RWPE1 (cell line): ENCODE data around the gene GPSM1.
A peak's percentile ranks its signal among the peaks of the same experiment; 100 is the strongest.

Source experiments
- CTCF ChIA-PET: fragments of 350-600 bp; sonication (Branson Sonifier 250); formaldehyde crosslinking; extraction: SDS; loops from one replicate; lab custom pipeline; 2021; lab: Yijun Ruan, JAX
- POLR2A ChIA-PET: fragments of 400-600 bp; formaldehyde crosslinking; extraction: SDS; loops from one replicate; lab custom pipeline; 2020; ENCODE audit warnings: antibody characterized with exemption; ENCODE audit not compliant: low non-redundant PET; lab: Yijun Ruan, JAX
- DNase-seq: peaks from one replicate; pipeline ENCODE4 v3.0.0; 2012; ENCODE audit warnings: low spot score
- H3K27ac ChIP-seq: fragments of 450-650 bp; 2 replicates; pipeline ENCODE4 v1.5.1; 2017
- CTCF ChIP-seq: fragments of 450-650 bp; conservative IDR thresholded peaks from 2 replicates; pipeline ENCODE4 v1.5.1; 2017; ENCODE audit warnings: low read depth, mild to moderate bottlenecking

The GPSM1 gene

GRCh38 chr9:136394312-136395019 is 67.1 kb downstream of the GPSM1 start:
- no peak for DNase-seq
- CTCF ChIA-PET = interaction anchor here (0.7 kb wide), 1 partner anchor 10 kb away, joined by 3 read pairs; no protein-coding TSS in a partner anchor
- POLR2A ChIA-PET = interaction anchor here (0.9 kb wide), 1 partner anchor 12 kb away, joined by 3 read pairs; no protein-coding TSS in a partner anchor
- no peak for TF ChIP-seq CTCF
- H3K27ac ChIP-seq = no peak overlapping the region

- ChIA-PET POLR2A (no interaction called here), CTCF (interaction anchor here (1.2 kb wide), 1 partner anchor 31 kb away, joined by 4 read pairs; the partner anchor contains the start of gene DNLZ)
- DNase-seq = no peak
- TF ChIP-seq CTCF = no peak
- peak overlapping the region; percentile 2; the same call in 1 of the 2 replicates for H3K27ac ChIP-seq
These were observed 67.6 kb downstream of the GPSM1 start for GRCh38 chr9:136395020-136395340.

GRCh38 chr9:136395345-136396218 is 68.2 kb downstream of the GPSM1 start:
- CTCF ChIA-PET = interaction anchor here (1.2 kb wide), 2 partner anchors 32 to 83 kb away, joined by 4 read pairs; partner anchors contain the start of gene DNLZ
- no peak for TF ChIP-seq CTCF
- H3K27ac ChIP-seq = peak overlapping the region; percentile 2; the same call in 1 of the 2 replicates
- no peak for DNase-seq
- POLR2A ChIA-PET = no interaction called here

- POLR2A ChIA-PET = no interaction called here
These were observed 68.8 kb downstream of the GPSM1 start for GRCh38 chr9:136396219-136396515.

GRCh38 chr9:136397643-136398042 is 70.3 kb downstream of the GPSM1 start:
- CTCF ChIA-PET = interaction anchor here (0.7 to 1.0 kb wide), 3 partner anchors 10 to 34 kb away, joined by 3 read pairs; partner anchors contain the start of gene DNLZ
- DNase-seq = no peak
- POLR2A ChIA-PET = no interaction called here

More at GRCh38 chr9:136396219-136396515, 68.8 kb downstream of the GPSM1 start:
- TF ChIP-seq CTCF = no peak
- DNase-seq = no peak
- CTCF ChIA-PET = interaction anchor here (1.2 kb wide), 2 partner anchors 32 to 84 kb away, joined by 4 read pairs; partner anchors contain the start of gene DNLZ
- peak overlapping the region; percentile 2; the same call in 1 of the 2 replicates for H3K27ac ChIP-seq

More at GRCh38 chr9:136397643-136398042, 70.3 kb downstream of the GPSM1 start:
- peak overlapping the region; percentile 79 for H3K27ac ChIP-seq
- TF ChIP-seq CTCF = no peak
